HCT116 (cell line): ENCODE data around the gene MSH4. TPM values are rescaled to one million over a fixed set of nuclear protein-coding genes. Genes with fewer than 3 reads are reported as not detected.

Experiments
- ATAC-seq: fragments of 200-7000 bp; cut with Tn5 transposase; 2 replicates; pipeline ENCODE4 v1.9.1; 2020; ENCODE audit warnings: mild to moderate bottlenecking, moderate library complexity
- BruUV-seq: library from RNA; stranded (reverse); fragments of 400-500 nt; replicated peaks from 2 replicates; lab custom pipeline; 2021; lab: Mats Ljungman, UMichigan
- CTCF ChIA-PET: fragments of 300-600 bp; sonication (Branson Sonifier 250); formaldehyde crosslinking; loops from one replicate; lab custom pipeline; 2021; ENCODE audit warnings: antibody characterized with exemption; lab: Charles Lee
- POLR2A ChIA-PET: fragments of 300-600, 350-600 bp; sonication (Branson Sonifier 250); formaldehyde crosslinking; loops from one replicate; lab custom pipeline; 2021; ENCODE audit warnings: antibody characterized with exemption; lab: Charles Lee
- RAD21 ChIA-PET, 2 experiments: fragments of 300-600 bp; sonication (Branson Sonifier 250); formaldehyde crosslinking; loops; one replicate each; lab custom pipeline; 2023; ENCODE audit warnings: low total read pairs in 2 of 2; ENCODE audit not compliant: uncharacterized antibody in 2 of 2, unreplicated experiment in 2 of 2, low non-redundant PET in 1 of 2; lab: Charles Lee
- DNase-seq: peaks from one replicate; pipeline ENCODE4 v3.0.0-alpha.2; 2010; ENCODE audit warnings: low read depth, low spot score
- H2AFZ ChIP-seq: fragments of 200-600 bp; shearing (Covaris generic), sonication (generic); 2 replicates; pipeline ENCODE4 v1.6.1; 2017; ENCODE audit warnings: low read depth, mixed run types, mixed read lengths, antibody characterized with exemption, low read length; ENCODE audit not compliant: poor library complexity, severe bottlenecking
- H3K27ac ChIP-seq: 2 replicates; pipeline ENCODE4 v1.5.1; 2012; ENCODE audit warnings: low read depth, low read length
- H3K27me3 ChIP-seq: fragments of 200-600 bp; sonication (generic); 2 replicates; pipeline ENCODE4 v1.6.1; 2016; ENCODE audit warnings: mixed run types, low read length, mixed read lengths; ENCODE audit not compliant: insufficient read depth
- H3K36me3 ChIP-seq, 2 experiments: fragments of 200-500 bp in 1 of 2; fragments of 200-600 bp in 1 of 2; sonication (Bioruptor generic) in 1 of 2; sonication (generic) in 1 of 2; 2 replicates each; pipeline versions ENCODE4 v1.5.1 to v1.6.1; 2014 to 2016; ENCODE audit warnings: low read length in 2 of 2, inconsistent platforms in 1 of 2, mixed read lengths in 1 of 2, mixed run types in 1 of 2; ENCODE audit not compliant: insufficient read depth in 2 of 2, control insufficient read depth in 1 of 2
- H3K4me1 ChIP-seq, 2 experiments: fragments of 200-600 bp in 1 of 2; sonication (generic) in 1 of 2; 2 replicates each; pipeline versions ENCODE4 v1.5.1 to v1.6.1; 2012 to 2017; ENCODE audit warnings: low read length in 2 of 2, inconsistent platforms in 1 of 2, mild to moderate bottlenecking in 1 of 2, mixed read lengths in 1 of 2, mixed run types in 1 of 2, moderate library complexity in 1 of 2; ENCODE audit not compliant: insufficient read depth in 2 of 2, control insufficient read depth in 1 of 2
- H3K4me2 ChIP-seq: fragments of 200-600 bp; sonication (generic); 2 replicates; pipeline ENCODE4 v1.6.1; 2017; ENCODE audit warnings: mixed run types, low read length, mixed read lengths
- H3K4me3 ChIP-seq, 2 experiments: fragments of 200-600 bp in 1 of 2; sonication (generic) in 1 of 2; replicated peaks in 1 of 2; 2 replicates each; pipeline ENCODE4 v1.5.1; 2011 to 2016; ENCODE audit warnings: low read length in 2 of 2, control low read depth in 1 of 2, low read depth in 1 of 2, mild to moderate bottlenecking in 1 of 2, mixed read lengths in 1 of 2, mixed run types in 1 of 2
- H3K79me2 ChIP-seq: fragments of 200-600 bp; sonication (generic); 2 replicates; pipeline ENCODE4 v1.6.1; 2017; ENCODE audit warnings: mild to moderate bottlenecking, mixed run types, low read length, moderate library complexity, mixed read lengths; ENCODE audit not compliant: insufficient read depth
- H3K9ac ChIP-seq: fragments of 200-600 bp; sonication (generic); 2 replicates; pipeline ENCODE4 v1.6.1; 2016; ENCODE audit warnings: low read length, mixed read lengths
- H3K9me2 ChIP-seq: fragments of 200-600 bp; sonication (generic), shearing (Covaris generic); 2 replicates; pipeline ENCODE4 v1.6.1; 2017; ENCODE audit warnings: mixed run types, mild to moderate bottlenecking, moderate library complexity; ENCODE audit not compliant: insufficient read depth
- H3K9me3 ChIP-seq, 2 experiments: fragments of 200-500 bp in 1 of 2; fragments of 200-600 bp in 1 of 2; sonication (Bioruptor generic) in 1 of 2; sonication (generic) in 1 of 2; 2 replicates each; pipeline ENCODE4 v1.6.1; 2014 to 2017; ENCODE audit warnings: low read length in 2 of 2, mixed read lengths in 2 of 2, inconsistent platforms in 1 of 2, low read depth in 1 of 2, mild to moderate bottlenecking in 1 of 2, mixed run types in 1 of 2, moderate library complexity in 1 of 2; ENCODE audit not compliant: control insufficient read depth in 1 of 2, insufficient read depth in 1 of 2
- H4K20me1 ChIP-seq: fragments of 200-600 bp; sonication (generic), shearing (Covaris generic); 2 replicates; pipeline ENCODE4 v1.6.1; 2017; ENCODE audit warnings: mixed run types, mild to moderate bottlenecking, moderate library complexity; ENCODE audit not compliant: insufficient read depth
- CBX3 ChIP-seq: IDR thresholded peaks from 2 replicates; pipeline ENCODE4 v1.6.1; 2012; ENCODE audit warnings: low read depth
- EGR1 ChIP-seq: IDR thresholded peaks from 2 replicates; pipeline ENCODE4 v1.6.1; 2012; ENCODE audit warnings: low read depth
- POLR2A ChIP-seq: IDR thresholded peaks from 2 replicates; pipeline ENCODE4 v1.7.0; 2011; ENCODE audit warnings: borderline replicate concordance; ENCODE audit not compliant: insufficient read depth, insufficient read length; ENCODE audit errors: extremely low read depth
- SRF ChIP-seq: IDR thresholded peaks from 2 replicates; pipeline ENCODE4 v1.6.1; 2012; ENCODE audit warnings: low read depth
- YY1 ChIP-seq: IDR thresholded peaks from 2 replicates; pipeline ENCODE4 v1.6.1; 2011; ENCODE audit warnings: low read length, low read depth, moderate library complexity, mild to moderate bottlenecking; ENCODE audit not compliant: insufficient replicate concordance; ENCODE audit errors: extremely low read depth
- ZFX ChIP-seq: fragments of 450-650 bp; IDR thresholded peaks from 2 replicates; pipeline ENCODE4 v1.6.1; 2017
- ZNF274 ChIP-seq: fragments of 200-500 bp; sonication (Bioruptor generic); IDR thresholded peaks from 2 replicates; pipeline ENCODE4 v1.6.1; 2014; ENCODE audit warnings: mild to moderate bottlenecking, low read depth, low read length, inconsistent platforms
- intact Hi-C: fragments of 100-400 bp; cut with micrococcal nuclease; formaldehyde crosslinking; loops from 2 replicates; pipeline ENCODE4 v1.10.0; 2022
- total RNA-seq: library from RNA; stranded (reverse); gene quantifications from one replicate; pipeline ENCODE4 v1.2.1, GENCODE V29; 2021; ENCODE audit not compliant: unreplicated experiment
- TF ChIP-seq, protein P1 (sequence below): IDR thresholded peaks from 2 replicates; pipeline ENCODE4 v1.6.1; 2012
- TF ChIP-seq, protein P2 (sequence below): IDR thresholded peaks from 2 replicates; pipeline ENCODE4 v1.6.1; 2011; ENCODE audit warnings: mild to moderate bottlenecking, low read length, moderate library complexity; ENCODE audit not compliant: insufficient replicate concordance; ENCODE audit errors: extremely low read depth

Gene MSH4
- total RNA-seq, 1 experiment from 2014 or later: 1.7 TPM

- Histone ChIP-seq H3K9me2 (no peaks in the 10 kb centered on the region), H3K9ac (no peak overlapping the region), H3K9me3 (no peaks in the 10 kb centered on the region), H3K4me3 (no peak overlapping the region), H3K36me3 (no peaks in the 10 kb centered on the region; a peak in 1 of 4 replicates), H3K4me1 (peaks cover 14 to 40% of the 10 kb centered on the region in 2 experiments), H3K79me2 (no peaks in the 10 kb centered on the region)
- RAD21 ChIA-PET: no interaction called here
- DNase-seq: no peak
- no peak for ATAC-seq
- no peak for TF ChIP-seq POLR2A
- TF ChIP-seq, protein P1, sequence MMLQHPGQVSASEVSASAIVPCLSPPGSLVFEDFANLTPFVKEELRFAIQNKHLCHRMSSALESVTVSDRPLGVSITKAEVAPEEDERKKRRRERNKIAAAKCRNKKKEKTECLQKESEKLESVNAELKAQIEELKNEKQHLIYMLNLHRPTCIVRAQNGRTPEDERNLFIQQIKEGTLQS: no peak
- no peak for TF ChIP-seq CBX3
- no peak for TF ChIP-seq ZFX
- TF ChIP-seq YY1: no peak
- no peak for TF ChIP-seq EGR1
- TF ChIP-seq SRF: no peak
- TF ChIP-seq ZNF274: no peak
- TF ChIP-seq, protein P2, sequence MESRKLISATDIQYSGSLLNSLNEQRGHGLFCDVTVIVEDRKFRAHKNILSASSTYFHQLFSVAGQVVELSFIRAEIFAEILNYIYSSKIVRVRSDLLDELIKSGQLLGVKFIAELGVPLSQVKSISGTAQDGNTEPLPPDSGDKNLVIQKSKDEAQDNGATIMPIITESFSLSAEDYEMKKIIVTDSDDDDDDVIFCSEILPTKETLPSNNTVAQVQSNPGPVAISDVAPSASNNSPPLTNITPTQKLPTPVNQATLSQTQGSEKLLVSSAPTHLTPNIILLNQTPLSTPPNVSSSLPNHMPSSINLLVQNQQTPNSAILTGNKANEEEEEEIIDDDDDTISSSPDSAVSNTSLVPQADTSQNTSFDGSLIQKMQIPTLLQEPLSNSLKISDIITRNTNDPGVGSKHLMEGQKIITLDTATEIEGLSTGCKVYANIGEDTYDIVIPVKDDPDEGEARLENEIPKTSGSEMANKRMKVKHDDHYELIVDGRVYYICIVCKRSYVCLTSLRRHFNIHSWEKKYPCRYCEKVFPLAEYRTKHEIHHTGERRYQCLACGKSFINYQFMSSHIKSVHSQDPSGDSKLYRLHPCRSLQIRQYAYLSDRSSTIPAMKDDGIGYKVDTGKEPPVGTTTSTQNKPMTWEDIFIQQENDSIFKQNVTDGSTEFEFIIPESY: no peak
- TF ChIP-seq, all 23 proteins: peak for 0
- intact Hi-C loops: no loop called here
- no peaks in the 10 kb centered on the region for H3K27me3 ChIP-seq
- ChIA-PET POLR2A (no interaction called here), CTCF (no interaction called here)
- no peak overlapping the region for H3K27ac ChIP-seq
- no peak overlapping the region for H2AFZ ChIP-seq
- BruUV-seq: no TSS peak
- no peaks in the 10 kb centered on the region for H4K20me1 ChIP-seq
- no peak overlapping the region for H3K4me2 ChIP-seq
Observed at GRCh38 chr1:75768016-75768415, 28.7 kb upstream of the MSH4 start.
